NCI-H2107 treated with DMSO at 0.1 percent for 48 hours (cell line): Measurements from ENCODE around the gene IQGAP2.

Experiments
- DNase-seq: peaks from one replicate; lab custom pipeline; 2025; ENCODE audit not compliant: unreplicated experiment; lab: John Stamatoyannopoulos, UW

The IQGAP2 gene

DNA sequence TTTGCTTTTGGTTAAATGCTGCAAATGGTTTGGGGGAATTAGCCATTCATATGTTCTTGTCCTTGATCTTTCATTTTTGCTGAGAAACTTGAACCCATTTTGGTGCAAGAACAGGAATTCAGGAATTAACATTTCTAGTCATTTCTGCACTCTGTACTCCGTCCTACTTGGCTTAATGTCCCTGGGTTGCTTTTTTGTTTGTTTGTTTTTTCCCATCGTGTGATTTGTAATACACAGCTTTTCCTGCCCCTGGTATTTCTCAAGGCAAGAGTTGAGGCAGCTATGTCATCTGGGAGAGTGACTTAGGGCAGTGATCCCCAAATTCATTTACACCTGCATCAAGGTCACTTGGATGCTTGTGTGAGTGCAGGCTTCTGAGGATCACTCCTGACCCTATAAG, 71.3 kb downstream of the IQGAP2 start:
- no peak for DNase-seq

GRCh38 chr5:76475385-76475784, 72.3 kb downstream of the IQGAP2 start:
- no peak for DNase-seq

DNA sequence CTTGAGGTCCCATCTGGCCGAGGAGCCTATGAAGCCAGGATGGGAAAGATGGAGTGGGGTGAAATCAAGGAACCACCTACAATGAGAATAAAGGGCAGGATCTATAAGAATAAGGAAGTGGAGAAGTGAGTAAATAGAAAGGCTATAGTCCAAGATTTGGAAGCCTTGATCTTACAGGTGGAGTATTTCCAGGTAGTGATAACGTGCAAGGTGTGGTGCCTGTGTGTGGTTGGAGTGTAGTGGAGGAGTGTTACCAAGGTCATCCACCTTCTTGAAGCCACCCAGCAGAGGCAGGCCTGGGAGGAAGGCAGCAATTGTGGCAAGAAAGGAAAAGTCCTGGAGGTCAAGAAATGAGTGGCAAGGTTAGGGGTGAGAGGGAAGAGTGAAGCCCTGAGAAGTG, 72.9 kb downstream of the IQGAP2 start:
- DNase-seq, result no peak

DNA sequence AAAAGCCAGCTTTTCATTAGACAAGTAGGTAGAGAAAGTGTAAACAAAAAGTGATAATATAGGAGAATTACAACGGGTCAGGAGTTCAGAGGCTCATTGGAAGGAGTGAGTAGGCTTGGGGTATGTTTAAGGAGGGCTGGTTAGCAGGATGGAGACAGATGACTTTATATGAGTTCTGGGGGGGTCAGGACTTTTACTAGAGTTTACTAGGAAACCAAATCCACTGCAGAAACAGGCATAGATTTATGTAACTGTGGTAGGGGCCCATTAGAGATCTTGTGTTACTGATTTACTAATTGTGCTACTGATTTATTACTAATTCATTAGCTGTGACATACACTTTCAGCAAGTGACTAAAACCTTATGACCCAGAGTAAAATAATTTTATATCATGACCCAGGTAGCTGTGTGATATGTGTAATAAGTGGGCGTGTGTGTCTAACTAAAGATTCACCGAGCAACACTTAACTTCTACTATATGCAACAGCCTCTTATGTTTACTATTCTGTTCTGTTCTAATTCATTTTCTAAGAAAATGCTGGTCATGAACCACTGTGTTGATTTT, 73.5 kb downstream of the IQGAP2 start:
- no peak for DNase-seq

- DNase-seq, result no peak
Measured at GRCh38 chr5:76477061-76477460, 74.0 kb downstream of the IQGAP2 start.

- DNase-seq, result no peak
Measured at GRCh38 chr5:76477571-76477970, 74.5 kb downstream of the IQGAP2 start.

- DNase-seq, result no peak
Measured at GRCh38 chr5:76479281-76479680, 76.2 kb downstream of the IQGAP2 start.

GRCh38 chr5:76479973-76480667, 77.0 kb downstream of the IQGAP2 start:
- DNase-seq, result no peak

- no peak for DNase-seq
Measured at GRCh38 chr5:76482984-76483383, 79.9 kb downstream of the IQGAP2 start.

- DNase-seq, result no peak
Measured at GRCh38 chr5:76483433-76483832, 80.3 kb downstream of the IQGAP2 start.

- no peak for DNase-seq
Measured at GRCh38 chr5:76483881-76484280, 80.8 kb downstream of the IQGAP2 start.

- DNase-seq, result no peak
Measured at GRCh38 chr5:76485511-76485910, 82.4 kb downstream of the IQGAP2 start.

DNA sequence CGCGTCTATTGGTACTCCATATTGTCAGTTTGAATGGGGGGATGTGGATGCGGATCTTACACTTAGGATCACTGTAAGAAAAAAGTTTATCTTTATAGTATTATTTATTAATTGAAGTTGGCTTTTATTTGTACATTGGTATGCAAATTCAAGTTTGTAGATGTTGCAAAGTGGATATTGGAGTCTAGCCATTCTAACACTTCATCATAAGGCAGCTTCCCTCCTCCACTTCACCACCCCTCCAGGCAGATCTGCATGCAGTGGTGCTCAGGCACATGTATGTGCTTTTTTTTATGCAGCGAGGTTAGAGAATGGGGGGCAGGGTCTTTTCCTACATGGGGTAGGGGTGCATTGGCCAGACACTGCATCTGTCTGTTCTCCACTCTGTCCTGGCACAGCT, 84.3 kb downstream of the IQGAP2 start:
- no peak for DNase-seq

GRCh38 chr5:76487821-76488220, 84.7 kb downstream of the IQGAP2 start:
- DNase-seq, result no peak

DNA sequence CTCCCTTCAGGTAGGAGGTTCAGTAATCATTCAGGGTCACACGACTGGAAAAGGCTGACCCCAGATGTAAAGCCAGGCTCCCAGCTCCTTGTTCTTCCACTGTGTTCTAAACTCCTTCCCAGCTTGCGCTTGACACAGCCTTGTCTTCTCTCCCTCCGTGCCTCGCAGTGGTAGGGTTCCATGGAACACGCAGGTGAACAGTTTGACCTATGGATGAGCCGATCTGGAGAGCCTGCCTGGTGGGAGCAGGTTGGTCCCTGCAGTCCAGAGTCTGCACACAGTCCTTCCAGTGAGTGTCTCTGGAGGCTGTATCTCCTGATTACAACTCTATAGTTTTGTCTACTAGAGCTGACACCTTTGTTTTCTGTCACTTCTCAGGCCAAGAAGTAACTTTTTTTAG, 85.9 kb downstream of the IQGAP2 start:
- no peak for DNase-seq

DNA sequence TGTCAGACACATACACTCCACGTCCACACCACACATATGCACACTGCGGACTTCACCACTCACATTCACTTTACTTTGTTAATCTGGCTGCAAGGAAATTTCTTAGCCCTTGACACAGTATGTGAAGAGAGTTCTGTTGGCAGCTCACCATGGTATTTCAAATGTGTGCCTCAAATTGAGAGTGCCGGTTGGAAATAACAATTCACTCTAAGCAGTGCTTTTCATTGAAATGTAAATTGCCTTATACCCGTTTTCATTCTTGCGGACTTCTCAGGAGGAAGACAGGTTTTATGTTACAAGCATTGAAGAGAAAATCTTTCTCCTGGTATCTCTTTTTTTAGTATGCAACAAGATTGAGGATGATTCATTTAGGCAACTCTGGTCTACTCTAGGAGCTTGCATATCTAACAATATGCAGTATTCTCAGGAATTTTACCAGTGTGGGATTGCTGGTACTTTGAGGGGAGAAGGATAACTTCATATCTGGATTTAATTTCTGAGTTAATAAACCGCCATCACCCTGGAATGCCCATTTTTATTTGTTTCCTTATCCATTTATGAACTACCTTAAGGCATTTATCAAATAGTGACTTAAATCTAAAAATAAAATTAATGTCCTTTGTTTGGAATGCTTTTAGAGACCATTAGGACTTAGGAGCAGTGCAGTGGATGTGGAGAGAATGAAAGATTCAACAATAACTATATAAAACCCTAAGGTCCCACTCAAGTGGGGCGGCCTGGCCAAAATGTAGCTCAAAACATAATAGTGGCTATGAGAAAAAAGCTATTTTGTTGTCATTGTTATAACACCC, 87.0 kb downstream of the IQGAP2 start:
- no peak for DNase-seq

DNA sequence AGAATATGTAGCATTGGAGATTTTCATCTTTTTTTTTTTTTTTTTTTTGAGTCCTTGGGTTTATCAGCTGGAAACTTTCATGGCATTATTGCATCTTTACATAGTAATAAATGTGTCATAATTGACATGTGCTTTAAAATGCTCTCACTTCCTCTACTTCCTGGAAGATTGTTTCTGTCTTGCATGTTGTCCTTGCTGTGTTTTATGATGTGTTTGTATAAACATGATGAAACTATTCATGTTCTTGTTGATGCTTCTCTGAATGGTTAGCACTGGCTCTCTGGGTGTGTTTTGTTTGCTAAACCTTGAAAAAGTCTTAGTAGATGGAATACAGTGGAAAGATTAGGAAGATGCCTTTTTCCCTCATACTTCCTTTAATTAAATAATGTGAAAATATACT, 87.9 kb downstream of the IQGAP2 start:
- DNase-seq, result no peak

DNA sequence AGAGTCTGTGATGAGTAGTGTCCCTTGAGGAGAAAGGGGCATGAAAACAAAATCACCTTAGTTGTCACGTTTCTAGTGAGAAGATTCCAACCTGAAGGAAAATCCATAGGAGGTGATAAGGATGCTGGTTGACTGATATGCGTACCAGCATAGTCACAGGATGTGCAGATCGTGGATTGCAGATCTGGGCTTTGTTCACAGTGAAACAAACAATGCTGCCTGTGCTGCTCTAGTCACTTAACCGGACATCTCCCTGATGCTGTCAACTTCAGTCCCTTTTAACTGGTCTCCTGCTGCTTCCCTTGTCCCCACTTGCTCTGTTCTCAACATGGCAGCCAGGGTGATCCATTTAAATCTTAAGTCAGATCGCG, 89.7 kb downstream of the IQGAP2 start:
- DNase-seq, result no peak

- no peak for DNase-seq
Measured at GRCh38 chr5:76493190-76493837, 90.2 kb downstream of the IQGAP2 start.

GRCh38 chr5:76494201-76494600, 91.1 kb downstream of the IQGAP2 start:
- DNase-seq, result no peak

GRCh38 chr5:76495870-76496269, 92.8 kb downstream of the IQGAP2 start:
- no peak for DNase-seq

GRCh38 chr5:76497065-76497460, 94.0 kb downstream of the IQGAP2 start:
- DNase-seq, result no peak
